ENCODE measurements around the gene BTN3A1. TPM values are rescaled to one million over a fixed set of nuclear protein-coding genes. Genes with fewer than 3 reads are reported as not detected.

Gene BTN3A1
- total and polyA plus RNA-seq, 2 of the 13 experiments (the other 11 are each of a cell fraction or from before 2014, with no cell fraction given): 13.3 to 14.0 TPM

GRCh38 chr6:26403893-26404292 lies 1.8 kb downstream of the BTN3A1 start:
- Histone ChIP-seq H3K4me3 (replicated peaks in 1 of 3; ENCODE audit: insufficient read depth in 1 of 3, low read depth in 2 of 3, low read length in 3 of 3) (no peak overlapping the region), H3K4me2 (ENCODE audit: low read depth, low read length) (peak overlapping the region; percentile 22), H3K27ac (ENCODE audit: extremely low read length, insufficient read depth, low read length) (no peak overlapping the region), H4K20me1 (ENCODE audit: insufficient read depth, low read length) (no peaks in the 10 kb centered on the region), H3K36me3 (replicated peaks in 1 of 2; ENCODE audit: control insufficient read depth in 1 of 2, insufficient read depth in 2 of 2, low read length in 2 of 2) (peaks cover 1 to 3% of the 10 kb centered on the region in 2 experiments; a peak in 1 of 5 replicates), H3K79me2 (ENCODE audit: insufficient read depth, low read length) (peaks cover 2% of the 10 kb centered on the region), H3K4me1 (ENCODE audit: insufficient read depth, low read length) (peaks cover 40% of the 10 kb centered on the region), H3K9me3 (ENCODE audit: low read length) (no peaks in the 10 kb centered on the region), H3K9ac (ENCODE audit: insufficient read depth, low read depth, low read length) (no peak overlapping the region), H3K27me3 (ENCODE audit: control insufficient read depth in 1 of 2, insufficient read depth in 2 of 2, low read length in 2 of 2) (no peaks in the 10 kb centered on the region), H2AFZ (ENCODE audit: low read length) (no peak overlapping the region)
- CTCF ChIA-PET (ENCODE audit: low intra/inter-chr PET ratio, low total read pairs): no interaction called here
- TF ChIP-seq MAFG (CRISPR knock-in tag; IDR thresholded peaks at IDR 0.05): no peak
- no peak for TF ChIP-seq TCF7 (IDR thresholded peaks at IDR 0.05; ENCODE audit: low read depth)
- TF ChIP-seq JUNB (CRISPR knock-in tag; IDR thresholded peaks at IDR 0.05; ENCODE audit: borderline replicate concordance): no peak
- no peak for TF ChIP-seq FOXA1 (IDR thresholded peaks at IDR 0.05)
- no peak for TF ChIP-seq FOXA1 (CRISPR knock-in tag; IDR thresholded peaks at IDR 0.05)
- no peak for TF ChIP-seq ZNF782 (CRISPR knock-in tag; IDR thresholded peaks at IDR 0.05; ENCODE audit: borderline replicate concordance)
- TF ChIP-seq ZSCAN25 (CRISPR knock-in tag; IDR thresholded peaks at IDR 0.05): peak; percentile 99
- no peak for TF ChIP-seq BATF2 (CRISPR knock-in tag; IDR thresholded peaks at IDR 0.05)
- 0 out of 2 replicates have a peak, but pooled peaks have one; percentile 27 for TF ChIP-seq HNF4A (CRISPR knock-in tag; IDR thresholded peaks at IDR 0.05)
- TF ChIP-seq RFXAP (CRISPR knock-in tag; IDR thresholded peaks at IDR 0.05; ENCODE audit: borderline replicate concordance): peak; percentile 23; the same call in 1 of the 2 replicates
- TF ChIP-seq ZNF841 (CRISPR knock-in tag; IDR thresholded peaks at IDR 0.05; ENCODE audit: borderline replicate concordance): no peak
- no peak for TF ChIP-seq ZNF772 (CRISPR knock-in tag; IDR thresholded peaks at IDR 0.05)
- TF ChIP-seq FOXA3 (CRISPR knock-in tag; IDR thresholded peaks at IDR 0.05): 0 out of 2 replicates have a peak, but pooled peaks have one; percentile 28
- 0 out of 2 replicates have a peak, but pooled peaks have one; percentile 7 for TF ChIP-seq RFX5 (IDR thresholded peaks at IDR 0.05; ENCODE audit: low read depth, low read length)
- no peak for FAIRE-seq
- in situ Hi-C loops (cut with HindIII; ENCODE audit: extremely low pct_ligation_motif_present, low pct_unique_long_range_greater_than_20kb): no loop called here
- 49% methylated on average over 3 of the region's 3 CpGs for WGBS (ENCODE audit: low lambda C conversion rate)
- intact Hi-C loops (cut with micrococcal nuclease; ENCODE audit: unreplicated experiment): loop anchor here (5.0 kb wide), 1 partner anchor 53 kb away; the partner anchor contains the start of gene BTN2A1
- ATAC-seq: no peak
- BruUV-seq (replicated peaks): no TSS peak
- DNase-seq (ENCODE audit: low spot score): no peak
- POLR2A ChIA-PET: interaction anchor here (0.6 kb wide), 1 partner anchor 253 kb away, joined by 4 read pairs; no protein-coding TSS in a partner anchor
